ENCODE results near the gene MAZ.

- TF ChIP-seq CTCF (IDR thresholded peaks at IDR 0.05) (no peak), POLR2A (IDR thresholded peaks at IDR 0.05) (no peak)
These were observed 2.9 kb downstream of the MAZ start for GRCh38 chr16:29809031-29809747.
